ENCODE results near the gene CELF2. TPM values are rescaled to one million over a fixed set of nuclear protein-coding genes. Genes with fewer than 3 reads are reported as not detected.

CELF2 gene
- total RNA-seq, 1 donor from 2014 or later = 54.3 TPM

DNA sequence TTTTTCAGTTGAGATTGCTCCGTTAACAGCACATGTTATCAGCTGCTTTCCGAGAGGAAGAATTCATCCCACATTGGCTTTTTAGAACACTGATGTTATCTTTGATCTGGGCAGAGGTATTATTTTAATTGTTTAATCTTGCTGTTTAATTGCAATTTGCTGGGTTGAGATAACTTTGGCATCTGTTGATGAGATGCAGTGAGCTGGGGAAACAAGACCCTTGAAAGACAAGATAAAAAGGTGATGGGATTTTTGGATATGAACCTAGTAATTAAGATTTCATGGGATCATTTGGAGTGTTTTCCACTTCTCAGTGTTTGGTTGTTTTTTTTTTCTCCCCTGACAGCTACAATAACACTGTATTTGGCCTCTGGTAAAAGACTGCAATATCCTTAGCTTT lies 4.5 kb downstream of the CELF2 start:
- no peak for TF ChIP-seq POLR2A (IDR thresholded peaks at IDR 0.05)
- TF ChIP-seq, protein P1, sequence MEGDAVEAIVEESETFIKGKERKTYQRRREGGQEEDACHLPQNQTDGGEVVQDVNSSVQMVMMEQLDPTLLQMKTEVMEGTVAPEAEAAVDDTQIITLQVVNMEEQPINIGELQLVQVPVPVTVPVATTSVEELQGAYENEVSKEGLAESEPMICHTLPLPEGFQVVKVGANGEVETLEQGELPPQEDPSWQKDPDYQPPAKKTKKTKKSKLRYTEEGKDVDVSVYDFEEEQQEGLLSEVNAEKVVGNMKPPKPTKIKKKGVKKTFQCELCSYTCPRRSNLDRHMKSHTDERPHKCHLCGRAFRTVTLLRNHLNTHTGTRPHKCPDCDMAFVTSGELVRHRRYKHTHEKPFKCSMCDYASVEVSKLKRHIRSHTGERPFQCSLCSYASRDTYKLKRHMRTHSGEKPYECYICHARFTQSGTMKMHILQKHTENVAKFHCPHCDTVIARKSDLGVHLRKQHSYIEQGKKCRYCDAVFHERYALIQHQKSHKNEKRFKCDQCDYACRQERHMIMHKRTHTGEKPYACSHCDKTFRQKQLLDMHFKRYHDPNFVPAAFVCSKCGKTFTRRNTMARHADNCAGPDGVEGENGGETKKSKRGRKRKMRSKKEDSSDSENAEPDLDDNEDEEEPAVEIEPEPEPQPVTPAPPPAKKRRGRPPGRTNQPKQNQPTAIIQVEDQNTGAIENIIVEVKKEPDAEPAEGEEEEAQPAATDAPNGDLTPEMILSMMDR (IDR thresholded peaks at IDR 0.05) = no peak
- TF ChIP-seq POLR2AphosphoS5 (IDR thresholded peaks at IDR 0.05; ENCODE audit: insufficient read depth in 1 of 2, low read depth in 1 of 2) = no peak
- intact Hi-C loops (cut with DNase I) = no loop called here
- no peaks in the 10 kb centered on the region for H3K27me3 ChIP-seq

DNA sequence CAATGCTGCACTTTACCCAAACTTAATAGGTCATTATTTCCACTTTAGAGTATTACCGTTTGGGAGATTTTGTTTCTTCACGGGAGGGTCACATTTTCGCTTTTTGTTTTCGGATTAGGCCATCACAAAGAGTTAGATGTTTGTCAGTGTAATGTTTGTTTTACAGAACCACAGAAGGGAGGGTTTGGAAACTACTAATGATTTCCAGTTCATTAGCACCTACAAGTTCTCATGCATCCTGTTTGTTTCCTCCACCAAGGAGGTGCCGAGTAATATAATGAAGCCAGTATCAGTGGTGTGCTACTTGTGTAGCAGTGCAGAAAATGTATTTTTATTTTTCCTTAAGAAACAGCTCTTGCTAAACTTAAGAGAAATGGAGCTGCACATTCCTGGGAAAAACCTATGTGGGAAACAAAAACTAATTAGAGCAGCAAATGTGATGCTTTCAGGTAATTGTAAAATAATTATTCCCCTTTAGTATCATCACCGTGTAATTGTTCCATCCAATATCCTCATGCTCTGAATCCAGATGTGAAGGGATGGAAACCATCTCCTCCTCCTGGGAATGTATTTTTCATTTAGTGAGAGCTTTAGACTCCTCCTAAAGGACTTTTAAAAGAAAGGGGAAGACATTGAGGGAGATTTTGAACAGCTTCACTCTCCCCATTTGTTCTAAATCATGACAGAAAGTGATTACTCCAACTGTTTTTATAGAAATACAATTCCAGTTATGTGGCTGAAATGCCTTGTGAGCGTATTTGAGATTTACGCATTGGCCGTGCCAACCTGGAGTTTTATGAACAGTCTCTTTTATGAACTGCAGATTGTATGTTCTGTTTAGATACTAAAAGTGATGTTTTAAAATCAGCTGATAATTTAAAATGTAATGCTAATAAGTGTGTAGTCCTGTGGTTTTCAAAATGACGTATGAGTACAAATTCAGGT lies 5.6 kb downstream of the CELF2 start:
- Histone ChIP-seq H3K4me1 (peaks cover 6% of the 10 kb centered on the region), H3K27ac (no peak overlapping the region), H3K27me3 (no peaks in the 10 kb centered on the region), H3K9me3 (no peaks in the 10 kb centered on the region), H3K36me3 (no peaks in the 10 kb centered on the region), H3K4me3 (no peak overlapping the region)
- DNase-seq (ENCODE audit: extremely low spot score in 2 of 2) = no peak
- TF ChIP-seq POLR2AphosphoS5 (IDR thresholded peaks at IDR 0.05; ENCODE audit: insufficient read depth in 1 of 2, low read depth in 1 of 2) (no peak), POLR2A (IDR thresholded peaks at IDR 0.05) (no peak)
- TF ChIP-seq, protein P1 (IDR thresholded peaks at IDR 0.05) = no peak
- intact Hi-C loops (cut with DNase I) = no loop called here

More for the DNA sequence above, 4.5 kb downstream of the CELF2 start:
- Histone ChIP-seq H3K4me3 (no peak overlapping the region), H3K36me3 (no peaks in the 10 kb centered on the region), H3K27ac (no peak overlapping the region), H3K9me3 (no peaks in the 10 kb centered on the region), H3K4me1 (peaks cover 6% of the 10 kb centered on the region)
- DNase-seq (ENCODE audit: extremely low spot score in 2 of 2) = no peak

DNA sequence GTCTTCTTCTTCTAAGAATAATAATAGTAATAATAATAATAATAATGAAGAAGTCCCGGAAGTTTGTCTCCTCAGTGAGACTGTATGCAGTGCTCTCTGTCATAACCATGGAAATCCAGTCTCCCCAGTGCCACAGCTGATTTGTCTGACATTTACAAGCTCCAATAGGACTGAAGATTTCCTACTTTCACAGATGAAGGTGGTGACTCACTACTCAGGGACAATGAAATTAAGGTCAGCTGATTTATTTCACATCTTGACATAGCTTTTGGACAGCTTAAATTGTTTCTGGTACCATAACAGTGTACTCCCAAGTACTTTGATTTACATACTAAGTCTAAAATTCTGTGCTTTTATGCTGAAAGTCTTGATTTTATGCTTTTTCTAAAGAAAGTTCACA lies 6.9 kb downstream of the CELF2 start:
- Histone ChIP-seq H3K4me3 (no peak overlapping the region), H3K27ac (no peak overlapping the region), H3K4me1 (no peaks in the 10 kb centered on the region), H3K36me3 (no peaks in the 10 kb centered on the region), H3K9me3 (no peaks in the 10 kb centered on the region), H3K27me3 (no peaks in the 10 kb centered on the region)
- intact Hi-C loops (cut with DNase I) = no loop called here
- no peak for TF ChIP-seq POLR2A (IDR thresholded peaks at IDR 0.05)
- TF ChIP-seq, protein P1 (IDR thresholded peaks at IDR 0.05) = no peak
- TF ChIP-seq POLR2AphosphoS5 (IDR thresholded peaks at IDR 0.05; ENCODE audit: insufficient read depth in 1 of 2, low read depth in 1 of 2) = peak in 1 of 2 donors; percentile 46
- DNase-seq (ENCODE audit: extremely low spot score in 2 of 2) = no peak

DNA sequence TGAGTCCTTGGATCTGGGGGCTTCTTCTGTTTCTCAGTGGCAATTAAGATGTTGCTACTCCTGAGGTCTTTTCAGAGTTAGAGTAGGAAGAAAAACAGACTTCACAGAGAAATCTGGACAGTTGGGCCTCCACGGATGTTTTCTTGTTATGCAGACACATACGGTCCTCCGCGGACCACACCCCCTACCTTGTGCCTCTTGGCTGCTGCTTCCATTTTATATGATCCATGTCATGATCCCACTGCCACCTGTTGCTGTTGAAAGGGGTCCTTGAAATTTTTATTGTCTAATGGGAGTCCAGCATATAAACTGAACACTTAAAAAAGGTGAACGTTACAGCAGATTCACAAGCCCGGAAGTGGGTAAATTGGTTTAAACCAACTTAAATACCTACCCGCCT lies 8.3 kb downstream of the CELF2 start:
- no peak overlapping the region for H3K4me3 ChIP-seq
- no peaks in the 10 kb centered on the region for H3K9me3 ChIP-seq
- intact Hi-C loops (cut with DNase I) = no loop called here
- H3K27ac ChIP-seq = no peak overlapping the region
- no peaks in the 10 kb centered on the region for H3K4me1 ChIP-seq
- H3K36me3 ChIP-seq = no peaks in the 10 kb centered on the region
- DNase-seq (ENCODE audit: extremely low spot score in 2 of 2) = no peak
- no peaks in the 10 kb centered on the region for H3K27me3 ChIP-seq
- no peak for TF ChIP-seq POLR2A (IDR thresholded peaks at IDR 0.05)
- TF ChIP-seq, protein P1 (IDR thresholded peaks at IDR 0.05) = no peak
- no peak for TF ChIP-seq POLR2AphosphoS5 (IDR thresholded peaks at IDR 0.05; ENCODE audit: insufficient read depth in 1 of 2, low read depth in 1 of 2)

DNA sequence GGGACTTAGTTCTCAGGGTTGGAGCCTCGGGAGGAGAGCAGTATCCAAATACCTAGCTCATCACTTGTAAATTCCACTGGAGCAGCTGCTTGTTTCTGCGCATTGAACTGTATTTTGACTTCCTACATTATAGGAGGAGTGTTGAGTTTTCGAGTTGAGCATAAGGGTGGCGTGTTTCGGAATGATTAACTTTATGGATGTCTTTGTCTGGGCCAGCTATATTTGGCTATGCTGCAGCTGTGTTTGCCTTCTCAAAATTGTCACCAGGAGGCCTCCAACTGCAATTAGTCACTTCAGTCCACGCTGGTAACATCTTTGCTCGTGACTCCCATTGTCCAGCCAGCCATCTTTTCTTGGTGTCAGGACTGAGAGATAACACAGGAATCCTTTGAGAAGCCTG lies 9.1 kb downstream of the CELF2 start:
- intact Hi-C loops (cut with DNase I) = no loop called here
- DNase-seq (ENCODE audit: extremely low spot score in 2 of 2) = no peak
- no peaks in the 10 kb centered on the region for H3K27me3 ChIP-seq
- TF ChIP-seq POLR2A (IDR thresholded peaks at IDR 0.05) (no peak), POLR2AphosphoS5 (IDR thresholded peaks at IDR 0.05; ENCODE audit: insufficient read depth in 1 of 2, low read depth in 1 of 2) (no peak)
- TF ChIP-seq, protein P1 (IDR thresholded peaks at IDR 0.05) = no peak
- H3K36me3 ChIP-seq = no peaks in the 10 kb centered on the region
- no peaks in the 10 kb centered on the region for H3K4me1 ChIP-seq
- H3K9me3 ChIP-seq = no peaks in the 10 kb centered on the region
- no peak overlapping the region for H3K4me3 ChIP-seq
- no peak overlapping the region for H3K27ac ChIP-seq

All from vagina (tissue), 2 donors.